ENCODE measurements around the gene TNFRSF9.

The TNFRSF9 gene

DNA sequence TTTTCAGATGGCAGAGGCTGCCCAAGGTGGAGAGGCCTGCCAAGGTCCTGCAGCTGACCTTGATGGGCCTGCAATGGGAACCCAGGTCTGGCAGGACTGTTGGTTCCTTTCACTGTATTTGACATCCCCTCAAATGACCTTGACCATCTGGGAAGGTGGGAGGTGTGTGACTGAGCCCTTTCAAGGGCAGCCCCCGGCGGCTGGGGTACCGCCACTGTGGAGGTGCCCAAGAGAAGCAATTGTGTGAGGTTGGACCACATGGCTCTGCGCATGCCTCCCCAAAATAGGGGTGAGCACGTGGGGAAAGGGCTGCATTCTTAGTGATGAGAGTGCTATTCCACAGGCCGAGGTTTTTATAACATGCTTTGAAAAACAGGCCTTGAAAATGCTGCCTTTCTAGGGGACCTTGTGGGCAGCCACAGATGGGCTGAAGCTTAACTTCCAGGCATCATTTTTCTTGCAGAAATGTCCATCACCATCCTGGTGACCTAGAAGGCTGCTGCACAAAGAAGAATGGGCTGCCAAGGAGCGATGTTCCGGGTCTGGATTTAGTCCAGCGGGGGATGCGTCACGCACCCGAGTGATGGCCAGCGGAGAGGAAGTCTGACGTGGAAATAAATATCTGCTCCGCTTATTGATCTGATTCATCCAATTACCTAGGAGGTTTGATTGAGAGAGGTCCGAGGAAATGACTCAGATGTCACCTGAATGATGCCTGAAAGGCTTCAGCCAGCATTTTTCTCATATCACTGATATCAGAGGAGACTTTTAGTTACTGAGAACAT lies 71.3 kb downstream of the TNFRSF9 start:
- DNase-seq, result no peak

DNA sequence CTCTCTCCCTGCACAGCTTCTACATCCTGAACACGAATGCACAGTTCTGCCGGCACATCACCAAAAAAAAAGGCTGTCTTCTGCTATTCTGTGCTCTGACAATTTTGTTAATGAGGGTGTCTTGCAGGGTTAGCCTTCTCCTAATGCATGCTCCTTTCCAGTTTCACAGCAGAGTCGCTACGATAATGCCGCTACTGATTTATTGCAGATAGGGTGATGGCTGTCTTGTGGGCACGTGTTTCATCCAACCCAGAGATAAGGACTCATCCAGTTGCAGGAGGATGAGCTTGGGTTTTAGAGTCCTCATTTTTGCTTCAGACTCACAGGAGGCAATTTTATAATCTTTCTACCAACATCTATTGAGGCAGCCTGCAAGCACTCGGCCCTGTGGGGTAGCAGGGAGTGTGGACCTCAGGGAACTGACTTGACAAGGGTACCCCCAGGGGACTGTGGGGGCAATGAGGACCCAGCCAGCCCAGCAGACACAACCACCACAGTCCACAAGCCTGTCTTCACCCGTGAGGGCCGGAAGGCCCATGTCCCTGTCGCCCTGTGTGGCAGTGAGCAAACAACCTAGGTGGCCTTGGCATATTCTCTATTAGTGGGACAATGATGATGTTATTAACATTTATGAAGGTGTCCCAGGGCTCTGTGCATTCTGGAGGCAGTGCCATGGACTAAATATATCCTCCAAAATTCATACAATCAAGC lies 72.4 kb downstream of the TNFRSF9 start:
- no peak for DNase-seq

DNA sequence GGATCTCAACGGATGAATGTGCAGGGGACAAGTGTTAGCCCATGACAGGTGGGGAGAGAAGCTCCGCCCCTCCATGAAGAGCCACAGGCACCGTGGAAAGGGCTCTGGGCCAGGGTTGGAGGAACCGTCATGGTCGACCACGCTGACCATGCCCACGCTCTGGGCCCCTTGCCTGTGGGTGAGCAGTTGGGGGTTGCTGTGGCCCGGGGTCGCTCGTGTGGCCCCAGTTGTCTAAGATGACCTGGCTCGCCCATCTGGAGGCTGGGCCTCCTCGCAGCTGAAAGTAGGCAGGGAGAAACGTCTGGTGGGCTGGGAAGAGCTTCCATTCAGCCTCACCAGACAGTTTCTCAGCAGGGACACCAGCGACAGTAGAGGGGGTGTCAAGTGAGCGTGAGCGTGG lies 74.7 kb downstream of the TNFRSF9 start:
- no peak for DNase-seq
